Activated CD4-positive, alpha-beta T cell treated with anti-CD3 and anti-CD28 coated beads for 48 hours (primary cell): ENCODE results near the gene SDK2.

Experiments used
- DNase-seq: peaks from one replicate; pipeline ENCODE4 v3.0.0-alpha.2; 2020

SDK2 gene

DNA sequence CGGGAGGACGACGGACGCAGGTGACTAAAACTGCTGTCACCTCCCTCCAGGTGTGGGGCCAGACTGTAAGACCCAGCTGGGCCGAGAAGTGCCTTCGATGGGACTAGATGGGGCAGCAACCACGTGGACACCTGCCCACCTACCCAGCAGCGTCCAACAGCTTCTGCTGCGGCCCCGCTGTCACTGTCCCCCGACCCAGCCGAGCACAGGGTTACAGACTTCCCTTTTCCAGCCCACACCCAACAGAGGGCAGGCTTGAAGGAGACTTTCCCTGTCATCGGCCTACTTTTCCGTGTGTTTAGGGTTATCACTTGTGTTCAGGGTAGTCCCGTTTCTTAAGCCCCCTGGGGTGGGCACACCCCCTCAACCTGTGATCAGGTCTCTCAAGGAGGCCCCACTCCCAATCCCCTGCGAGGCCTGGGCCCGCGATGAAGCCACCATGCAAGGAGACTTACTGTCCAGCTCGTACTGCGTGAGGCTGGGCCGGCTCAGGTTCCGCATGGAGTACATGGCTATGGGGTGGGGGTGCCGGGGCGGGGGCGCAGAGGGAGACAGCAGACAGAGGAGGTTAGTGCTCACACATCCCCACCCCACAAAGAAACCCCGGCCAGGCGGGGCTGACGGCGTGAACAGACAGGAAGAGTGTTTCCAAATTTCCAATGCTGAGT lies 263.7 kb downstream of the SDK2 start:
- DNase-seq, result no peak

DNA sequence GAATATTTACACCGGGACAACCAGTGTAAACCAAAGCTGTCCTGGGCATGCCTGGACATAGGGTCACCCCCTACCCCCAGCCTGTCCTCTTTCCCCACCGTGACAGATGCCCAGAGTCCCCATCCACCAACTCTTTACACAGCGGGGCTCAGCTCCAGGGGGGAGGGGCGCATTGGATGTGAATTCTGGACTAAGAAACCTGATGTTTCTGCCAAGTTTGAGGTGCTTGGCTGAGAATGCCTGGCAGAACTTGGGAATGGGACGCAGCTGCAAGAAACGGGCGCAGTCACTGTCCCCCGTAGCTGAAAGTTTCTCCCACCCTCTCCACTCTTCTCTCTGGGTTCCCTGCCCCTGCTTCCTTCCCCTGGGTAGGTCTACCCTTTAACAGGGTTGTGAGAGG lies 264.4 kb downstream of the SDK2 start:
- no peak for DNase-seq

DNA sequence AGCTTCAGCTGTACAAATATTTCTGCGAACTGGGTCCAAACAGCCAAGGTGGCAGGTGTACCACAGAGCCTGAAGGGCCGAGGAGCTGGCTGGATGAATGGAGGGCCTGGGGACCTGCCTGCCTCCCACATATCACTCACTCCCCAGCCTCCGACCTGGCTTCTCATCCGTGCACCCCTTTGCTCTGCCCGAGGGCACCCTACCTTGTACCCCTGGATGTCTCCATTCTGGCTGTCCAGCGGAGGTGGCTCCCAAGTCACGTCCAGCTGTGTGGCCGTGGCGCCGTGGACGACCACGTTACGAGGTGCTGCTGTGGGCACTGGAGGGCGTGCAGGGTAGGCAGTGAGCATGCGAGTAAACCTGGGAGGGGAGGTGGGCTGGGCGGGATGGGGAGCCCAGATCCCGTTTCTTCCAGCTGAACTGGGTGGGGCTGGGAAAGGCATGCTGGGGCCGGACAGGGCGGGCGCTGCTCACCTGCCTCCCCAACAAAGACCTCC lies 265.2 kb downstream of the SDK2 start:
- no peak for DNase-seq

DNA sequence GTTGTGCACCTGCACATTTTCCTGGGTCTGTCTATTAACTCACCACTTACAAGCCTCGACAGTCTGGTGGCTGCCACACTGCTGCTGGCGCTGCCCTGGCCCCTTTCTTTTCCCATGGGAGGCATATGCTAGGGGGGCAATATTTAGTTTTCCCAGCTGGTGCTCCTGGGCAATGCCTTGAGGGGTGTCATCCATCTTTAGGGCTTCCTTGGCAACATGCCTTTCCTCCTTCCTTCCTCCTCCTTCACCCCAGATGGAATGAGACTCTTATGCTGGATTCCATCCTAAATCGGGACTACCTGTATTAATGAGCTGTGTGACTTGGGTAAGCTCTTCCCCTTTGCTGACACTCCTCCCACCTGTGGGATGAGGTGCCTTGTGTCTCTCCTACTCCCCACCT lies 267.6 kb downstream of the SDK2 start:
- DNase-seq, result no peak

DNA sequence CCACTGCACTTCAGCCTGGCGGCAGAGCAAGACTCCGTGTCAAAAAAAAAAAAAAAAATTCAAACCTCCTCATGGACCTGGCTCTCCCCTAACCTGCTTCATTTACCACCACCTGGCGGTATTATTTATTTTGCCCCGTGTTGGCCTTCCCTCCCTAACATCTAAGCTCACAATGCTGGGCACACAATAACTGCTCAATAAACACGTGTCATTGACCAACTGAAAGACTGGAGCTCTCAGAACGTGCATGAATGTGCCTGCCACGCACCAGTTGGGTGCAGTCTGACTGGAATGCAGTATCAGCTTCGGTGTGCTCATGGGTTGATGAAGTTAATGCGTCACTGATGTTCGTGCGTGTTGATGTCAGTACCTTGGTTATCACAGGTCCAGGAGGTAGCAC lies 268.1 kb downstream of the SDK2 start:
- no peak for DNase-seq

DNA sequence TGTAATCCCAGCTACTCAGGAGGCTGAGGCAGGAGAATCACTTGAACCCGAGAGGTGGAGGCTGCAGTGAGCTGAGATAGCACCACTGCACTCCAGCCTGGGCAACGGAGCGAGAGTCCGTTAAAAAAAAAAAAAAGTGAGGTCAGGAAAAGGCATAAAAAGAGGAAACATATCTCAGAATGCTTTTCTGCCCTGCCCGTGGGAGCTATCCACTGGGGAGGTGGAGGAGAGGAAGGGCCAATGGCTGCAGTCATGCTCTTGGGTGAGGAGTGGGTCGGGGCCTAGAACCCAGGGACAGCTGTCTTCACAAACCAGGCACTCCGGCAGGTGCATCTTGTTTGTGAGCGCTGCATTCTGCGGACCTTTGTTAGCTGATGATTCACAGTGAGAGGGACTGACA lies 272.4 kb downstream of the SDK2 start:
- DNase-seq, result no peak

DNA sequence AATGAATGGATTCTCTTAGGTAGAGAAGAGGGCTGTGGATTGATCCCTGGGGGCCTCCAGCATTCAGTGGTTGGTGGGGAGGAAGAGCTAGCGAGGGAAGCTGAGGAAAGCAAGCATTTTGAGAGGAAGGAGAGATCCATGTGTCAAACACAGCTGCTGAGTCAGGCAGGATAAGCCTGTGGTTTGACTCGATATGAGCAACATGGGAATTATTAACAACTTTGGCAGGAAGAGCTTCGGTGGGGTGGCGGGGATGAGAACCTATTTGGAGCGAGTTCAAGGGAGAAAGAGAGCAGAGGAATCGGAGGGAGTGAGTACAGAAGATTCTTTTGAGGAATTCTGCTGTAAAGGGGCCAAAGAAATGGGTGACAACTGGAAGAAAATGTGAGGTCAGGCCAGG lies 273.0 kb downstream of the SDK2 start:
- no peak for DNase-seq

DNA sequence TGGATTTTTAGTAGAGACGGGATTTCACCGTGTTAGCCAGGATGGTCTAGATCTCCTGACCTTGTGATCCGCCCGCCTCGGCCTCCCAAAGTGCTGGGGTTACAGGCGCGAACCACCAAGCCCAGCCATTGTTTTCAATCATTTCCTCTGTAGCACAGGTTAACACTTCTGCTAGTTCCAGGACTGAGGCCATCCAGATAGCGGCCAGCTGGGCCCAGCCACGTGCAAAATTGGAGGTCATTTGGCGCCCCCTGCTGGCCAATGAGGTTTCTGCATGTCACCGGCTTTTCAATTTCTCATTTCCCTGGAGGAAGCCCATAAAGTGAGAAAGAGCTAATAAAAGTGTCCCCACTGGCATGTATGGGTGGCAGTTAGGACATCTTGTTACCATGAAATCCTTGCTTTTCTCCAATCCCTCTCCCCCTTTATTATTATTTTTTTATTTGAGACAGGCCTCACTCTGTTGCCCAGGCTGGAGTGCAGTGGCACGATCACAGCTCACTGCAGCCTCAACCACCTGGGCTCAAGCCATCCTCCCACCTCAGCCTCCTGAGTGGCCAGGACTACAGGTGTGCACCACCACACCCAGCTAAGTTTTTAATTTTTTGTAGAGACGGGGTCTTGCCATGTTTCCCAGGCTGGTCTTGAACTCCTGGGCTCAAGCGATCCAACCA lies 274.3 kb downstream of the SDK2 start:
- DNase-seq, result peak; percentile 87

DNA sequence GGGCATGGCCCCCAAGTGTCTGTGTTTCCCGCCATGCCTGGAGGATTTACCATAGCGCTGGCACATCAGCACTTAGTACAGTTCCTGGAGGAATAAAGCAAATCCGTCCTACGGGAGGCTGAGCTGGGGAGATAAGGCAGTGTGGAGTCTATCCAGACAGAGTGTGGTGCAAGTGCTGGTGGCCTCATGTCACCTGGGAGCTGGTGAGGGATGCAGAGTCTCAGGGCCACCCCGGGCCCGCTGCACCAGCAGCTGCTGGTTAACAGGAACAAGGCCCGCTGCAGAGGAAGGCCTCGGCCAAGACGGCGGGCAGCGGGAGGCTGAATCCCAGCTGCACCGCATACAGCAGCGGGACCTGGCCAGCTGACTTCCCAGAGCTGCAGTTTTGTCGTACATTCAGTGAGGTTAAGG lies 275.1 kb downstream of the SDK2 start:
- no peak for DNase-seq

DNA sequence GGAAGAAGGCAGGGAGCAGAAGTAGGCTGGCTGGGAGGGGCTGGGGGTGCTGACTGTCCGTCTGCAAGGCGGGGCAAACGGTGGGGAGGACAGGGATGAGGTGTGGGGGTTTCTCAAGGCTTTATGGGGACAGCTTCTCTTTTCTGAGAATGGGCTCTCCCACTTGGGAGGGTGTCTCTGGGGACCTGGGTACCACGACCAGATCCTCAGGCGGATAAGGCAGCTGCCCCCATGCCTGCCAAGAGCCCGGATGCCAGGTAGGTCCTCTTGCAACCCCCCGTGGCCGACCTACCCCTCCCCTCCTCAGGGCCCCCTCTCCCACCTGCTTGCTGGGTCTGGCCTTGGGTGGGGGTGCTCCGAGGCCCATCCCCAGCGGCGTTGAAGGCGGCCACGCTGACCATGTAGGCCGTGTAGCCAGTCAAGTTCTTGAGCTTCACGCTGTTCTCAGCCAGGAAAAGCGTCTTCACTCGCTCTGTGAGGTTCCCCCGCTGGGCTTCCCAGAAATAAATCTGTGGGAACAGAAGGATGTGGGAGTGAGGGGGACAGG lies 276.1 kb downstream of the SDK2 start:
- no peak for DNase-seq

DNA sequence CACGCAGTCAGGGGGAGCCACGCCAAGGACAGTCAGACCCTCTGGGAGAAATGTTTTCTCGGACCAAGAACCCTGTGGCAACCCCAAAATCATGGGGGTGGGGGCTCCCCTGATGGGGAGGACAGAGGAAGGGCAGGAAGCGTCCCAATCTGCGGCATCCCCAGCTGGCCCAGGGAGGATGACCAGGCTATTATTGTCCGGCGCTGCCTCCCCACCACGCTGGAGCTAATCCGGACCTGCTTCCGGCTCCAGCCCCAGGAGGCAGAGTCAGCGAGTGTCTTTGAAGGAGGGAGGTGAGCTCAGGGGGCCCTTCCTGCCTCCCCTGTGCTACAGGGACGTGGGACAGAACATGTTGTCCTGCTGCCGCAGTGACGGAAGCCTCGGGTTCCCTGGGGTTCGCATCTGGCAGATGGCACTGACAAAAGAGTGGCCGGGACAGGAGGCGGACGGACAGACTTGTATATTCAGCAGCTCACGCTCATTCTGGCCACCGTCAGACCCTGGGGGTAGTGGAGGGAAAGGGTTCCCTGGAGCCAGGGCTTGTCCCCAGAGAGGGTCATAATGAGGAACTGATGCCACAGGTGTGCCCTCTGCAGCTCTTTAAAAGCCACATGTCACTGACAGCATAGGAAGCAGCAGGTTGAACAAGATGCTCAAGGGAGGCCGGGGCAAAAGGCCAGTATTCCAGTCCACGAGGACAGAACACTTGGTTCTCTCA lies 278.2 kb downstream of the SDK2 start:
- no peak for DNase-seq

DNA sequence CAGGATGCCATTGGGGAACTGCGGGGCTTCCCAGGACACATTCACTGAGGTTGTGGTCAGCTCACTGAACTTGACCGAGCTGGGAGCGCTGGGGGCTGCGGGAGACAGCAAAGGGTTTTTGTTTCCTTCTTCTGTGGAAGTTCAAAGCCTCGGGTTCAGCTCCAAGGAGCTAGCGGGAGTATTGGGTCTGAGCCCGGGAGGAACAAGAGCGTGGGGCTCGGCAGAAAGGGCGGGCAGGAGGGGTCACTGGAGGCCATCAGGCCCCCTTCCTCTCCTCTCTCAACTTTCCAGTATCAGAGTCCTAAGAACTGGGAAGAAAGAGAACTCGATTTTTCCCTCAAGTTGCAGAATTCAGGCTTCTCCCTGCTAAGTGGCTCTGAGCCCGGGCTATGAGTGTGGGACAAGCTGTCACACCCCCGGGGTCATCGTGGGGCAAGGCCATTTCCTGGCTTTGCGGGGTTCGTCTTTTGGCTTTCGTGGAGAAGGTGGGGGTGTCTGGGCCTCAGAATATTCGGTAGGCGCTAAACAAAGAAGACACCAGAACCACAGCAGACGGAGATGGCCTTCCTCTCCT lies 278.9 kb downstream of the SDK2 start:
- no peak for DNase-seq

DNA sequence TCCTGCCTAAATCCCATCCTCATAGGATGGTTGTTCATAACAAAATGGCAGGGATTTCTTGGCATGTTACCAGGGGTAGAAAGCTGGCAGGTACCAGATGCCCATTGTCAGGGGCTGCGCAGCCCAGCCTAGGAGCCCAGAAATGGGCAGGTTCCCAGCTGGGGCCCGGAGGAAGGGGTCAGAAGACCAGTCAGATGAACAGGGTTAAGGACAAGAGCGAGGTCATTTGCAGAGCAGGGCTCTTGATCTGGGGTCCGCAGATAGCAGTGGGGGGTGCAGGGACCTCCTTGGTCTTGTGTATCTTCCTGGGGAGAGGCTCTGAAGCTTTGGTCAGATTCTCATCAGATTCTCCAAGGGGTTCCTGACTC lies 280.1 kb downstream of the SDK2 start:
- no peak for DNase-seq

DNA sequence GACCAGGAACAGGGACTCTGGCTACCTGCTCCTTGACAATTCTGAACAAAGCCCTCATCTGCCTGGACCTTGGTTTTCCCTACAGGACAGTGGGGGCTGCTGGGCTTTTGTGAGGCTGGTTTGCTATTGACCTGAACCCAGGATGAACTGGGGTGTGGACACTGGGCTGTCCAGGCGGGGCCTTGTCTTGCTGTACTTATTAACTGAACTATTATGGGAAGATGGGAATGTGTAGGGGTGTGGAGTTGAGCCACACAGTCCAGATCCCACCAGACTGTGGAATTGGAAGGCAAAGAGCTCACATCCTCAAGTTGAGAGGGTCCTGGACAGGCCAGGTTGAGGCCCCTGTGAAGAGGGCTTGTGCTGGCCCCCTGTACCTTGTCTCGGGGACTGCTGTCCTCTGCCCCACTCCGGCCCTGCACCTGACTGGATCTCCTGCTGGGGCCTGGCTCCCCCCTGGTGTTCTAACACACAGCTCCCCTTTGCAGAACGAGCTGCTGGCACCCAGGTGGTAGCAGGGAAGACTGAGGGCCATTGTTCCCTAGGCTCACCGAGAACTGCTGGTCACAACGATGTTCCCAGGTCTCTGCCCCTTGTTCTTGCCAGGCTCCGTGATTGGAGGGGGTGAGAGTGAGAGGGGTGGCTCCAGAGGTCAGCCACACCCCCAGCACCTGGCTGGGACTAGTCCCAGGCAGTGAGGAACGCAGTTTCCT lies 280.6 kb downstream of the SDK2 start:
- no peak for DNase-seq

DNA sequence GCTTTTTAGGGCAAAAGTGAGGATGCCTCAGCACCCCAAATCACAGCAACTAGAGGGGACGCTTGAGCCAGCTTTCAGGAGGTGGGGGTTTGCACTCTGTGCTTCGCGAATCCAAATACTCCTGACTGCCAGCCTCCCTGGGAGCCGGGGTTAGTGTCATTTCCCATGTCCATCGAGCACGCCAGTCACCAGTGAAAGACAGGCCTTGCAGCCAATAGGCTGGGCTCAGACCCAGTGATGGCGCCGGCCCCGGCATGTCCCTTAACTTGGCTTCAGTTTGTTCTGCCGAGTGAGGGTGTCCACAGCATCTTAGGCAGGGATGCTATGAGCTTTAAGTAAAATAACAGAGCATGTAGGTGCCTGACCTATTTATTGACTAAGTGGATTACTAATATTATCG lies 281.5 kb downstream of the SDK2 start:
- no peak for DNase-seq

DNA sequence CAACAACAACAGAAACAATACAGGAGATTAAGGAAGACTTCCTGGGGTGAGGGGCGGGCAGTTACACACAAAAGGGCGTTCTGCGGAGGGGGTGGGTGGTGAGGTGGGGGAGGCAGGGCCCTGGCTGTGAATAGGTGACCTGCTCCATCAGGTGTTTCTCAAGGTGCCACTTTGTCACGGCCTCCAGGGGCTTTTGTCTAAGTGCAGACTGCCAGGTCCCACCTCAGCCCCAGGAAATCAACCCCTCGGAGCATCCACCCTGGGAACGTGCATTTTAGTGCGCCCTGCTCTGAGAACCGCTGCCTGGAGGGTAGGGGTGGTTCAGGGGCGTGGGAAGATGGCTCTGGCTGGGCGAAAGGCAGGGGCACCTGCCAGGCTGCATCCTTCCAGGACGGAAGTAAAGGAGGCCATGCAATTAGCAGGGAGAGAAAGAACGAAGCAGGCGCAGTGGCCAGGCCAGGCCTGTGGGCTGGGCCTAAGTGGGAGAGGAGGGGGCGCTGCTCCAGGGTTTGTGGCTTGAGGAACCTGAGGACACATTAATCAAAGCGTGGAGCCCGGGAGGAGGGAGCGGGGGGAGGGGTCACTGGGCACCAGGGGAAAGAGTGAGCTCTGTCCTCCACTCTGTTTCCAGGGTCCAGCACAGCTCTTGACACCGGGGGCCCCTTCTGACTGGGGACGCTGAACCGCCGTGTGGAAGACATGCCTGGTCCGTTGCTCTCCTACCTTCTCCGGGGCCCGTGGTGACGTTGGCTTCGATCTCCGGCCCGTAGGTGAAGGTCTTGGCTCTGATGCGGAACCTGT lies 283.1 kb downstream of the SDK2 start:
- no peak for DNase-seq

DNA sequence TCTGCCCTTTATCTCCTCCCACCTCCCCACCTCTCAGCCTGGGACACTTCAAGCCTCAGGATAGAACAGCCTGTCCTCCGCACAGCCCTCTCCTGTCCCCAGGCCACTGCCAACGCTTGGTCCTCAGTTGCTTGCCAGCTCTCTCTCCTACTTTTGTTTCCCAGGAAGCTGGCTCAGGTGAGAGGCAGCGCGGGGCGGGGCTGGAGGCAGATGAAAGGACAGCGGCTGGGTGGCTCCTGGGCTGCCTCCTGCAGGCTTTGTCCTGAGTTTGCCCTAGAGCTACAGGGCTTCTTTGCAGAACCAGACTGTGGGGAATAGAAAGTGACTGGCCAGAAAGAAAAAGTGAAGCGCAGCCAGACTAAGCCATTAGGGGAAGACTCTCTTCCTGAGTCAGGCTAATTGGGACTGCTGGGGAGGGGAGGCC lies 284.2 kb downstream of the SDK2 start:
- DNase-seq, result no peak

DNA sequence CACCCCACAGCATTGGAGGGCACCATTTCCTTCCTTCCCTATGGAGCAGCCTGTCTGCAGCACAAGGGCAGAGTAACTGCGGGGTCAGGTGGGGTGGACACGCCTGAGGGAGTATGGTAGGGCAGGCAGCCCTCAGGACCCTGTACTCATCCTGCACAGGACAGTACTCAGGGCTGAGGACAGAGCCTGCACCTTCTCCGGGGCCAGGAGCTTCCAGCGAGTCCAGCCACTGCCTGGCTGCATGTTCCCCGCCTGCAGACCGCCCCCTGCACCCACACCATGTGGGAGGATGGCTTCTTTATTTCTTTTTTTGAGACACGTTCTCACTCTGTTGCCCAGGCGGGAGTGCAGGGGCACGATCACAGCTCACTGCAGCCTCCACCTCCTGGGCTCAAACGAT lies 284.9 kb downstream of the SDK2 start:
- DNase-seq, result no peak

DNA sequence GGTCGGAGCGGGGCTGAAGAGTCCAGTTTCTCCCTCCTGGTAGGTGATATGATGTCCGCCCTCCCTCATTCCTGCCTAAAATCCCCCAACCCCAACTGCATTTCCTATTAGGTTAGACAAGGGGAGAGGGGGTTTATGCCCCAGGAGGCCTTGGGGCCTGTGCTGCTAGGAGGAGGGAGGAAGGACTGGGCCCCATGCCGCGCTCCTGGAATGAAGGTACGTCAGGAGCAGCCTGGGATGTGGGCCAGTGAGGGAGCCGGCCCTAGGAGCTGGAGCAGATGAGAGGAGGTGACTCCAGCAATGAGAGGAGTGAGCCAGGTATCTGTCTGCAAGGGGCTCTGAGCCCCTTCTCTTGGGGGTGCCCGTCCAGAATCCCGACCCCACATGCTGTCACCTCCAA lies 285.6 kb downstream of the SDK2 start:
- no peak for DNase-seq

DNA sequence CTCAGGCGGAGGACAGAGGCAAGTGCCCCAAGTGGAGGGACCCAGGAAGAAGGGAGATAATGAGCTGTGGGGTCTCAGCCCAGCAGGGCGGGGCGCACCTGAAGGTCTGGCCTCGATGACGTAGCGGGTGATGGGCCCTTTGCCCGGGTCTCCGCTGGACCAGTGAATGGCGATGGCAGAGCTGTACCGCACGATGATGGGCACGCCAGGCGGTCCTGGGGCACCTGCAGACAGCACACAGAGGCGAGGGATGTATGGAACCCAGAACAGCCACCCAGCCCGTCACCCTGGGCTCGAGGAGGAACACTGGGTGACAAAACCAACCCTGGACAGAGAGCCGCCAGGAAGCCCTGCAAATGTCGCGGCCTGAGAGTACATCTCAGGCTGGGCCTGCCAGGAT lies 286.3 kb downstream of the SDK2 start:
- DNase-seq, result no peak

DNA sequence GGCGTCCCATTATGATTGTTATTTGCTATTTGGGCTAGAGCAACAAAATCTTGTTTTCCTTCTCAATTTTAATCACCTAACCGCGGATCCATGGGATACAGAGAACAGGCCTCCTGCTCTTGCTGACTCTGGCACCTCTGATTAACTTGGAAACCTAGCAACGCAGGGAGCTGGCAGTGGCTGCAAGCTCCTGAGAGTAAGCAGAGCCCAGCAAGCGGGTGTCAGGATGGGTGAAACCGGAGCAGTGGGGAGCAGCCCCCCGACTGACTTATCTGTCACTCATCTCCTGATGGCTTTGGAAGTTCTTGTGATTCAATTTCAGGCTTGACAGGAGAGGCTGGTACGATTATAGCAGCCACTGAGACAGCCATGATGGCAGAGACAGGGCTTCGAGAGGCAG lies 286.9 kb downstream of the SDK2 start:
- no peak for DNase-seq

DNA sequence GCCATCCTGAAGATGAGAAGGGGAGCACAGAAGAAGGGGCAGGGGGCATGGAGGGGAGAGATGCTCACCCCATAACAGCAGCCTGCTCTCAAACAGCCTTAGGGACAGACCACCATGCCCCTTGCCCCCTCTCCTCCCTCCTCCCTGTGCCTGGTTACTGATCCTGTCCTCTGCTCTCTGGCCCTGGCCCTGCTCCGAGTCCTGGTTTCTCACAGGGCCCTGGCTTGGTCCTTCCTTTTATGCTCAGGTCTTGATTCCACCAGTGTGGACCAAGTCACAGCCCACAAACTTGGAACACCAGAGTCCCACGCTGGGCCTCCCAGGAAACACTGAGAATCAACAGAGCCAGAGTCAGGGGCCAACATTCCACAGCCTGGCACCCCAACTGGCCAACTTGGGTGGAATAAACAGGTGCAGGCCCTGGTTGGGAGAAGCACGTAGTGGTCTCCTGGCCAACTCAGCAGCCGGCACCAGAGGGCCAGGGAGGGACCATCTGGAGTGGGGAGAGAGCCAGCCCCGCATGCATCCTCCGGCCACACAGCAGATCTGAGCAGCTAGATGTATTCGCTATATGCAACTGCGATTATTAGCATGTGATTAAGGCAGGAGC lies 287.6 kb downstream of the SDK2 start:
- DNase-seq, result no peak
